Rectal smooth muscle tissue (tissue), 1 donor: ENCODE results near the gene BAX.
A peak's percentile ranks its signal among the peaks of the same experiment; 100 is the strongest.

Experiments
- H3K27ac ChIP-seq: one replicate; pipeline ENCODE4 v1.7.0; 2013; ENCODE audit warnings: low read depth, low read length, inconsistent platforms
- H3K27me3 ChIP-seq: one replicate; pipeline ENCODE4 v1.7.0; 2013; ENCODE audit warnings: low read length; ENCODE audit not compliant: control insufficient read depth, insufficient read depth
- H3K36me3 ChIP-seq: one replicate; pipeline ENCODE4 v1.7.0; 2013; ENCODE audit warnings: low read length; ENCODE audit not compliant: control insufficient read depth, insufficient read depth
- H3K4me1 ChIP-seq: one replicate; pipeline ENCODE4 v1.7.0; 2013; ENCODE audit warnings: low read length; ENCODE audit not compliant: control insufficient read depth, insufficient read depth
- H3K4me3 ChIP-seq: one replicate; pipeline ENCODE4 v1.7.0; 2013; ENCODE audit warnings: low read length
- H3K9ac ChIP-seq: one replicate; pipeline ENCODE4 v1.7.0; 2013; ENCODE audit warnings: low read length

BAX gene

GRCh38 chr19:48986211-48986610, 31.5 kb downstream of the BAX start:
- H3K36me3 ChIP-seq = peaks cover 28% of the 10 kb centered on the region
- no peak overlapping the region for H3K27ac ChIP-seq
- no peak overlapping the region for H3K4me3 ChIP-seq
- H3K9ac ChIP-seq = no peak overlapping the region
- no peaks in the 10 kb centered on the region for H3K4me1 ChIP-seq
- H3K27me3 ChIP-seq = no peaks in the 10 kb centered on the region

- Histone ChIP-seq H3K36me3 (peaks cover 25% of the 10 kb centered on the region), H3K9ac (no peak overlapping the region), H3K4me1 (peaks cover 8% of the 10 kb centered on the region), H3K4me3 (no peak overlapping the region), H3K27me3 (no peaks in the 10 kb centered on the region), H3K27ac (no peak overlapping the region)
These were observed 32.6 kb downstream of the BAX start for GRCh38 chr19:48987323-48987722.

GRCh38 chr19:48988286-48988685, 33.6 kb downstream of the BAX start:
- peaks cover 8% of the 10 kb centered on the region for H3K4me1 ChIP-seq
- peaks cover 22% of the 10 kb centered on the region for H3K36me3 ChIP-seq
- no peak overlapping the region for H3K27ac ChIP-seq
- no peaks in the 10 kb centered on the region for H3K27me3 ChIP-seq
- H3K9ac ChIP-seq = no peak overlapping the region
- no peak overlapping the region for H3K4me3 ChIP-seq

GRCh38 chr19:48988860-48989259, 34.2 kb downstream of the BAX start:
- H3K36me3 ChIP-seq = peaks cover 22% of the 10 kb centered on the region

GRCh38 chr19:48989701-48990291, 35.1 kb downstream of the BAX start:
- no peaks in the 10 kb centered on the region for H3K27me3 ChIP-seq
- peaks cover 11% of the 10 kb centered on the region for H3K4me1 ChIP-seq
- no peak overlapping the region for H3K4me3 ChIP-seq
- no peak overlapping the region for H3K9ac ChIP-seq
- H3K36me3 ChIP-seq = peaks cover 22% of the 10 kb centered on the region
- no peak overlapping the region for H3K27ac ChIP-seq

More at GRCh38 chr19:48988860-48989259, 34.2 kb downstream of the BAX start:
- Histone ChIP-seq H3K9ac (no peak overlapping the region), H3K4me3 (no peak overlapping the region), H3K4me1 (peaks cover 8% of the 10 kb centered on the region), H3K27me3 (no peaks in the 10 kb centered on the region), H3K27ac (no peak overlapping the region)

GRCh38 chr19:48990400-48990799, 35.7 kb downstream of the BAX start:
- no peak overlapping the region for H3K27ac ChIP-seq
- H3K4me1 ChIP-seq = peaks cover 11% of the 10 kb centered on the region
- H3K4me3 ChIP-seq = no peak overlapping the region
- H3K27me3 ChIP-seq = no peaks in the 10 kb centered on the region
- H3K9ac ChIP-seq = no peak overlapping the region
- H3K36me3 ChIP-seq = peaks cover 16% of the 10 kb centered on the region

- no peaks in the 10 kb centered on the region for H3K27me3 ChIP-seq
- peak overlapping the region; percentile 54 for H3K9ac ChIP-seq
- H3K4me1 ChIP-seq = peaks cover 11% of the 10 kb centered on the region
- H3K36me3 ChIP-seq = peaks cover 10% of the 10 kb centered on the region
- H3K27ac ChIP-seq = no peak overlapping the region
- peak overlapping the region; percentile 91 for H3K4me3 ChIP-seq
These were observed 36.4 kb downstream of the BAX start for GRCh38 chr19:48991011-48991609.

GRCh38 chr19:48991873-48992580, 37.4 kb downstream of the BAX start:
- Histone ChIP-seq H3K4me1 (peaks cover 11% of the 10 kb centered on the region), H3K27ac (peak overlapping the region; percentile 86), H3K27me3 (no peaks in the 10 kb centered on the region), H3K4me3 (peak overlapping the region; percentile 91), H3K9ac (peak overlapping the region; percentile 77), H3K36me3 (peaks cover 9% of the 10 kb centered on the region)

- H3K36me3 ChIP-seq = peaks cover 9% of the 10 kb centered on the region
- H3K4me1 ChIP-seq = peaks cover 11% of the 10 kb centered on the region
- peak overlapping the region; percentile 77 for H3K9ac ChIP-seq
- peak overlapping the region; percentile 86 for H3K27ac ChIP-seq
- no peaks in the 10 kb centered on the region for H3K27me3 ChIP-seq
- peak overlapping the region; percentile 91 for H3K4me3 ChIP-seq
These were observed 38.0 kb downstream of the BAX start for GRCh38 chr19:48992581-48993174.

- Histone ChIP-seq H3K27me3 (no peaks in the 10 kb centered on the region), H3K4me1 (peaks cover 11% of the 10 kb centered on the region)
These were observed 38.7 kb downstream of the BAX start, which contains the start of the genes GYS1 and RUVBL2 for GRCh38 chr19:48993175-48994034. Gene GYS1, minus strand, starts transcription at chr19:48993309. Its CDS starts 197 bp downstream, at chr19:48993112. Gene RUVBL2, plus strand, starts transcription at chr19:48993887. Its CDS starts 25 bp downstream, at chr19:48993912.

GRCh38 chr19:48994035-48994386, 39.3 kb downstream of the BAX start:
- Histone ChIP-seq H3K4me1 (peaks cover 11% of the 10 kb centered on the region), H3K9ac (peak overlapping the region; percentile 19), H3K36me3 (peaks cover 5% of the 10 kb centered on the region), H3K27me3 (no peaks in the 10 kb centered on the region), H3K27ac (peak overlapping the region; percentile 95), H3K4me3 (peak overlapping the region; percentile 79)

More at GRCh38 chr19:48993175-48994034, 38.7 kb downstream of the BAX start, which contains the start of the genes GYS1 and RUVBL2:
- Histone ChIP-seq H3K4me3 (peak within 1 kb of the TSS; percentile 91), H3K9ac (peak within 1 kb of the TSS; percentile 77), H3K36me3 (peaks cover 9% of the 10 kb centered on the region), H3K27ac (peak within 1 kb of the TSS; percentile 95)
